ENCODE measurements around the gene PNKD. TPM values are rescaled to one million over a fixed set of nuclear protein-coding genes. Genes with fewer than 3 reads are reported as not detected.

Gene PNKD
- total and polyA plus RNA-seq, 12 donors = 48.8 to 181 (median 87.4) TPM

DNA sequence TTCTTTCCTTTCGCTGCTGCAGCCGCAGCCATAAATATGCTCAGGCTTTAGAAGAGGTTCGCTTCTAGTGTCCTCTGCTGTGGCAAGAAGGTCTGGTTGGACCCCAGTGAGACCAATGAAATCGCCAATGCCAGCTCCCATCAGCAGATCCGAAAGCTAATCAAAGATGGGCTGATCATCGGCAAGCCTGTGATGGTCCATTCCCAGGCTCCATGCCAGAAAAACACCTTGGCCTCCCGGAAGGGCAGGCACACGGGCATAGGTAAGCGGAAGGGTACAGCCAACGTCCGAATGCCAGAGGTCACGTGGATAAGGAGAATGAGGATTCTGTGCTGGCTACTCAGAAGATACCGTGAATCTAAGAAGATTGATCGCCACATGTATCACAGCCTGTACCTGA, 83.7 kb downstream of the PNKD start:
- Histone ChIP-seq H3K4me1 (replicated peaks in 1 of 2) (peaks cover 0 to 6% of the 10 kb centered on the region in 2 donors), H3K36me3 (replicated peaks in 1 of 2) (no peaks in the 10 kb centered on the region), H3K27me3 (no peaks in the 10 kb centered on the region), H3K9me3 (replicated peaks in 1 of 3) (peaks cover 0 to 11% (median 0%) of the 10 kb centered on the region in 3 donors), H3K27ac (no peak overlapping the region), H3K4me3 (no peak overlapping the region)
- whole genome bisulfite sequencing, 4 donors = 87 to 95% (median 90%) methylated on average over 14 of the region's 14 CpGs
- TF ChIP-seq, protein P1, sequence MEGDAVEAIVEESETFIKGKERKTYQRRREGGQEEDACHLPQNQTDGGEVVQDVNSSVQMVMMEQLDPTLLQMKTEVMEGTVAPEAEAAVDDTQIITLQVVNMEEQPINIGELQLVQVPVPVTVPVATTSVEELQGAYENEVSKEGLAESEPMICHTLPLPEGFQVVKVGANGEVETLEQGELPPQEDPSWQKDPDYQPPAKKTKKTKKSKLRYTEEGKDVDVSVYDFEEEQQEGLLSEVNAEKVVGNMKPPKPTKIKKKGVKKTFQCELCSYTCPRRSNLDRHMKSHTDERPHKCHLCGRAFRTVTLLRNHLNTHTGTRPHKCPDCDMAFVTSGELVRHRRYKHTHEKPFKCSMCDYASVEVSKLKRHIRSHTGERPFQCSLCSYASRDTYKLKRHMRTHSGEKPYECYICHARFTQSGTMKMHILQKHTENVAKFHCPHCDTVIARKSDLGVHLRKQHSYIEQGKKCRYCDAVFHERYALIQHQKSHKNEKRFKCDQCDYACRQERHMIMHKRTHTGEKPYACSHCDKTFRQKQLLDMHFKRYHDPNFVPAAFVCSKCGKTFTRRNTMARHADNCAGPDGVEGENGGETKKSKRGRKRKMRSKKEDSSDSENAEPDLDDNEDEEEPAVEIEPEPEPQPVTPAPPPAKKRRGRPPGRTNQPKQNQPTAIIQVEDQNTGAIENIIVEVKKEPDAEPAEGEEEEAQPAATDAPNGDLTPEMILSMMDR (IDR thresholded peaks at IDR 0.05) = no peak
- TF ChIP-seq POLR2A (IDR thresholded peaks at IDR 0.05) = no peak
- no peak for DNase-seq
- intact Hi-C loops (cut with DNase I) = loop anchor here in 1 of 2 donors (10.0 kb wide), 1 partner anchor 49 kb away; no protein-coding TSS in a partner anchor

DNA sequence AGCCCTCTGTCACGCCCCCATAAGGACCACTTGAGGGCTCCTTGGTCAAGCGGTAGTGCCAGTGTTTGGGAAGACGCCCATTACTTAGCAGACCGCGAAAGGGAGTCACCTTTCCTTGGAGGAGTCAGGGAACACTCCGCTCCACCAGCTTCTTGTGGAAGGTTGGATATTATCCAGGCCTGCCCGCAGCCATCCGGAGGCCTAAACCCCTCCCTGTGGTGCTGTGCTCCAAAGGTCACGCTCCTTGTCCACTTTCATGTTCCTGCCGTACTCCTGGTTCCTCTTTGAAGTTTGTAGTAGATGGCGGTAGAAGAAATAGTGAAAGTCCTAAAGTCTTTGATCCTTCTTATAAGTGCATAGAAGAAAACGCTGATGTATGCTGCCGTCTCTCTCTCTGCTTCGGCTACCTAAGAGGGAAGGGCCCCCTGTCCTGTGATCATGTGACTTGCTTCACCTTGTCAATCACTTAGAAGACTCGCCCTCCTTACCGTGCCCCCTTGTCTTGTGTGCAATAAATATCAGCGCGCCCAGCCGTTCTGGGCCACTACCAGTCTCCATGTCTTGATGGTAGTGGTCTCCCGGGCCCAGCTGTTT, 84.6 kb downstream of the PNKD start:
- no peak overlapping the region for H3K27ac ChIP-seq
- H3K36me3 ChIP-seq (replicated peaks in 1 of 2) = no peaks in the 10 kb centered on the region
- H3K9me3 ChIP-seq (replicated peaks in 1 of 3) = peaks cover 0 to 11% (median 0%) of the 10 kb centered on the region in 3 donors
- no peak overlapping the region for H3K4me3 ChIP-seq
- H3K4me1 ChIP-seq (replicated peaks in 1 of 2) = peaks cover 0 to 6% of the 10 kb centered on the region in 2 donors
- no peaks in the 10 kb centered on the region for H3K27me3 ChIP-seq
- intact Hi-C loops (cut with DNase I) = loop anchor here (5.0 to 10.0 kb wide), 2 partner anchors 50 to 53 kb away; no protein-coding TSS in a partner anchor
- no peak for TF ChIP-seq POLR2A (IDR thresholded peaks at IDR 0.05)
- TF ChIP-seq, protein P1 (IDR thresholded peaks at IDR 0.05) = no peak
- no peak for DNase-seq
- WGBS, 4 donors = 61 to 71% (median 65%) methylated on average over 16 to 20 of the region's 20 CpGs

DNA sequence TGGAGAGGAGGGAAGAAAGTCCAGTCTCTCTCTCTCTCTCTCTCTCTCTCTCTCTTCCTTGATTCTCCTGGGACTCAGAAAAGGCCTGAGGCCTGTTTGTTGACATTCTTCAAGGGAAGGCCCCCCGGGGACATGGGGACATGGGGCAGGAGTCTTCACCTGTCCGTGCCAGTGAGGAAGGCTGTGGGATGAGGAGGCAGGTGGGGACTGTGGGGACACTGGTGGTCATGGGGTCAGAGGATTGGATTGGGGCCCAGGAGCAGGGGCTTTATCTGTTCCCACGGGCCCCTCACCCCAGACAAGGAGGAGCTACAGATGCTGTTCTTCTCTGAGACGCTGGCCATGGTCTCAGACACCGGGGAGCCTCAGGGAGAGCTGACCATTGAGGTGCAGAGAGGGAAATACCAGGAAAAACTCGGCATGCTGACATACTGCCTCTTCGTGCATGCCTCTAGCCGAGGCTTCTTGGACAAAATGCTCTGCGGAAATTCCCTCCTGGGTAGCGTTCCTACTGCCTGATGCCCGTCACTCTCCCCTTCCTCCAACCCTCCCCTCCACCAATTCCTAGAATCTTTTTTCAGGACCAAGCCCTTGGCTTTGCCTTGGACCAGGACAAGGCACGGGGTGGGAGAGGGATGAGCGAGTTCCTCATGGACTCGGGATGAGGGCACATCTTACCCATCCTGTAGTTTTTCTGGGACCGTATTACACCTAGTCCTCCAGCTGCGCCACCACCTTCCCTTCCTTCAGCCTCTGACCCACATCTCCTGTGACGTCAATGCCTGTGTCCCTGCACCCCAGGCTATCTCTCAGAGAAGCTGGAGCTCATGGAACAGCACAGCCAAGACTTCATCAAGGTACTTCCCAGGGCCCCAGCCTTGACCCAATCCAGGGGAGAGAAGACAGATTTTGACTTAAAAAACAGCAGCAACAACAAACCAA, 87.2 kb downstream of the PNKD start:
- DNase-seq = peak in 2 of 7 donors; percentile 55 to 69
- 63 to 78% (median 70%) methylated on average over 13 to 17 of the region's 17 CpGs for WGBS, 4 donors
- Histone ChIP-seq H3K36me3 (replicated peaks in 1 of 2) (no peaks in the 10 kb centered on the region), H3K4me1 (replicated peaks in 1 of 2) (peaks cover 0 to 6% of the 10 kb centered on the region in 2 donors), H3K27ac (no peak overlapping the region), H3K4me3 (no peak overlapping the region), H3K9me3 (replicated peaks in 1 of 3) (no peaks in the 10 kb centered on the region), H3K27me3 (no peaks in the 10 kb centered on the region)
- intact Hi-C loops (cut with DNase I) = loop anchor here (5.0 to 10.0 kb wide), 2 partner anchors 53 to 55 kb away; no protein-coding TSS in a partner anchor
- TF ChIP-seq, protein P1 (IDR thresholded peaks at IDR 0.05) = no peak
- TF ChIP-seq POLR2A (IDR thresholded peaks at IDR 0.05) = no peak

DNA sequence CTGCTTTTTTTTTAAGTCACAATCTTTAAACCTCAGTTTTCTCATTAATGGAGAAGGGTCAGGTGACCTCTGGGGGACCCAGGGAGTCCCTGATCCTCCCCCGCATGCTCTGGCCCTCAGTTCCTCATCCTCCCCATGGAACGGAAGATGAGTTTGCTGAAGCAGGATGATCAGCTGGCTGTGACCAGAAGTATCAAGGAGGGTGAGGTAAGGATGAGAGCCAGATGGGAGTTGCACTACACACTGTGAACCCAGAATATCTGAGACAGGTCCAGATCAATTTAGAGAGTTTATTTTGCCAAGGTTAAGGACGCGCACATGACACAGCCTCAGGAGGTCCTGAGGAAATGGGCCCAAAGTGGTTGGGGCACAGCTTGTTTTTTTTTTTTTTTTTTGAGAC, 90.1 kb downstream of the PNKD start:
- Histone ChIP-seq H3K36me3 (replicated peaks in 1 of 2) (no peaks in the 10 kb centered on the region), H3K4me3 (no peak overlapping the region), H3K4me1 (replicated peaks in 1 of 2) (peaks cover 0 to 6% of the 10 kb centered on the region in 2 donors), H3K27ac (peak overlapping the region in 1 of 5 donors; percentile 26), H3K9me3 (replicated peaks in 1 of 3) (no peaks in the 10 kb centered on the region), H3K27me3 (no peaks in the 10 kb centered on the region)
- peak in 3 of 7 donors; percentile 38 to 55 (median 52) for DNase-seq
- TF ChIP-seq POLR2A (IDR thresholded peaks at IDR 0.05) = no peak
- TF ChIP-seq, protein P1 (IDR thresholded peaks at IDR 0.05) = no peak
- WGBS, 4 donors = 80 to 89% (median 85%) methylated on average over 3 to 4 of the region's 4 CpGs
- intact Hi-C loops (cut with DNase I) = no loop called here

All from adrenal gland (tissue), 12 donors.